ENCODE data around the gene MTUS2.

- TF ChIP-seq CTCF (IDR thresholded peaks at IDR 0.05) (no peak), EZH2phosphoT487 (IDR thresholded peaks at IDR 0.05) (no peak), EZH2 (IDR thresholded peaks at IDR 0.05) (no peak)
Observed at GRCh38 chr13:29336356-29336755, 516.2 kb downstream of the MTUS2 start.

Measured in neural progenitor cell (in vitro differentiated cells).